Measurements from ENCODE around the gene ARHGAP36.

ARHGAP36 gene

GRCh38 chrX:131139072-131139471 lies 80.9 kb downstream of the ARHGAP36 start:
- H3K36me3 ChIP-seq (ENCODE audit: insufficient read depth, low read length) = no peaks in the 10 kb centered on the region
- no peaks in the 10 kb centered on the region for H3K4me1 ChIP-seq (ENCODE audit: insufficient read depth, low read length)

More at GRCh38 chrX:131139072-131139471, 80.9 kb downstream of the ARHGAP36 start:
- no peak overlapping the region for H3K9ac ChIP-seq (ENCODE audit: low read depth, low read length)
- no peaks in the 10 kb centered on the region for H3K9me3 ChIP-seq (ENCODE audit: control insufficient read depth, insufficient read depth, low read length)
